A673 (cell line): Measurements from ENCODE around the gene SLC35F1. TPM values are rescaled to one million over a fixed set of nuclear protein-coding genes. Genes with fewer than 3 reads are reported as not detected.

ENCODE experiments used
- BruUV-seq: library from RNA; stranded (reverse); fragments of 400-500 nt; replicated peaks from 2 replicates; lab custom pipeline; 2021; lab: Mats Ljungman, UMichigan
- CTCF ChIA-PET: fragments of 300-600 bp; sonication (Branson Sonifier 250); formaldehyde crosslinking; loops from one replicate; lab custom pipeline; 2022; ENCODE audit warnings: antibody characterized with exemption; lab: Charles Lee
- POLR2A ChIA-PET: fragments of 300-600 bp; sonication (Branson Sonifier 250); formaldehyde crosslinking; loops from one replicate; lab custom pipeline; 2022; ENCODE audit warnings: antibody characterized with exemption; ENCODE audit not compliant: low non-redundant PET; lab: Charles Lee
- DNase-seq: peaks from one replicate; pipeline ENCODE4 v3.0.0-alpha.2; 2015; ENCODE audit warnings: low spot score
- H3K27ac ChIP-seq: fragments of 200-600 bp; sonication (generic); 2 replicates; pipeline ENCODE4 v1.5.1; 2016; ENCODE audit warnings: mixed run types, low read depth, mild to moderate bottlenecking, mixed read lengths, antibody characterized with exemption, low read length; ENCODE audit not compliant: poor library complexity, severe bottlenecking
- H3K27me3 ChIP-seq: fragments of 200-600 bp; sonication (generic); replicated peaks from 2 replicates; pipeline ENCODE4 v1.6.1; 2017; ENCODE audit warnings: mixed run types, low read depth, mild to moderate bottlenecking, mixed read lengths, antibody characterized with exemption, low read length; ENCODE audit not compliant: insufficient read depth, poor library complexity
- H3K36me3 ChIP-seq: fragments of 200-600 bp; sonication (generic); 2 replicates; pipeline ENCODE4 v1.6.1; 2016; ENCODE audit warnings: mixed run types, mild to moderate bottlenecking, mixed read lengths, antibody characterized with exemption, low read length; ENCODE audit not compliant: insufficient read depth, poor library complexity, severe bottlenecking
- H3K4me1 ChIP-seq: fragments of 200-600 bp; sonication (generic); 2 replicates; pipeline ENCODE4 v1.6.1; 2017; ENCODE audit warnings: mixed run types, mild to moderate bottlenecking, mixed read lengths, antibody characterized with exemption, low read length; ENCODE audit not compliant: insufficient read depth, poor library complexity, severe bottlenecking
- H3K4me3 ChIP-seq: fragments of 200-600 bp; sonication (generic); 2 replicates; pipeline ENCODE4 v1.5.1; 2016; ENCODE audit warnings: low read depth, mixed run types, mild to moderate bottlenecking, mixed read lengths, low read length; ENCODE audit not compliant: poor library complexity, severe bottlenecking
- H3K9me3 ChIP-seq: fragments of 200-600 bp; sonication (generic); 2 replicates; pipeline ENCODE4 v1.6.1; 2016; ENCODE audit warnings: mixed run types, low read depth, mild to moderate bottlenecking, mixed read lengths, antibody characterized with exemption, low read length; ENCODE audit not compliant: poor library complexity, severe bottlenecking
- CTCF ChIP-seq: fragments of 300-800, 200-600 bp; sonication (generic); conservative IDR thresholded peaks from 2 replicates; pipeline ENCODE4 v1.5.1; 2017; ENCODE audit warnings: low read depth, mild to moderate bottlenecking, antibody characterized with exemption, low read length, moderate library complexity, mixed read lengths
- EZH2 ChIP-seq: fragments of 200-600 bp; sonication (generic); IDR thresholded peaks from 2 replicates; pipeline ENCODE4 v1.6.1; 2017; ENCODE audit warnings: borderline replicate concordance, low read depth, mild to moderate bottlenecking, mixed read lengths, antibody characterized with exemption, low read length; ENCODE audit not compliant: poor library complexity, severe bottlenecking
- intact Hi-C: fragments of 100-400 bp; cut with micrococcal nuclease; formaldehyde crosslinking; loops from one replicate; pipeline ENCODE4 v1.10.0; 2022; ENCODE audit not compliant: unreplicated experiment
- total RNA-seq: library from RNA; stranded (reverse); gene quantifications from 2 replicates; pipeline ENCODE4 v1.2.3, GENCODE V29; 2021

Gene SLC35F1
- total RNA-seq, 1 experiment from 2014 or later: 5.3 TPM

DNA sequence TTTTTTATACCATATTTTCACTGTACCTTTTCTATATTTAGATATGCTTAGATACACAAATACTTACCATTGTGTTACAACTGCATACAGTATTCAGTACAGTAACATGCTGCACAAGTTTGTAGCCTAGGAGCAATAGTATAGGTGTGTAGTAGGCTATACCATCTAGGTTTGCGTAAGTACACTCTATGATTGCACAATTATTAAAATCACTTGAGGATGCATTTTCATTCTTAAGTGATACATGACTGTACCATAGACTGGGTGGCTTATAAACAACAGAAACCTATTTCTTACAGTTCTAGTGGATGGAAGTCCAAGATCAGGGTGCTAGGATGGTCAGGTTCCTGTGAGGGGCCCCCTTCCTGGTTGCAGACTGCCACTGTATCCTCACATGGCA, 234.1 kb downstream of the SLC35F1 start:
- ChIA-PET CTCF (no interaction called here), POLR2A (interaction anchor here (0.6 kb wide), 1 partner anchor 71 kb away, joined by 5 read pairs; no protein-coding TSS in a partner anchor)
- H3K36me3 ChIP-seq: no peaks in the 10 kb centered on the region
- H3K27ac ChIP-seq: no peak overlapping the region
- H3K4me3 ChIP-seq: no peak overlapping the region
- intact Hi-C loops: no loop called here
- no peaks in the 10 kb centered on the region for H3K27me3 ChIP-seq
- DNase-seq: no peak
- TF ChIP-seq EZH2 (no peak), CTCF (no peak)
- H3K4me1 ChIP-seq: peaks cover 20% of the 10 kb centered on the region
- BruUV-seq: no TSS peak
- no peaks in the 10 kb centered on the region for H3K9me3 ChIP-seq

- intact Hi-C loops: no loop called here
- peaks cover 65% of the 10 kb centered on the region for H3K4me1 ChIP-seq
- H3K36me3 ChIP-seq: no peaks in the 10 kb centered on the region
- no peak overlapping the region for H3K27ac ChIP-seq
- no TSS peak for BruUV-seq
- no peaks in the 10 kb centered on the region for H3K9me3 ChIP-seq
- no peak for TF ChIP-seq EZH2
- TF ChIP-seq CTCF: no peak
- H3K27me3 ChIP-seq: no peaks in the 10 kb centered on the region
- peak; percentile 36 for DNase-seq
- no peak overlapping the region for H3K4me3 ChIP-seq
- CTCF ChIA-PET: no interaction called here
- POLR2A ChIA-PET: no interaction called here
Measured at GRCh38 chr6:118146584-118146983, 239.5 kb downstream of the SLC35F1 start.

DNA sequence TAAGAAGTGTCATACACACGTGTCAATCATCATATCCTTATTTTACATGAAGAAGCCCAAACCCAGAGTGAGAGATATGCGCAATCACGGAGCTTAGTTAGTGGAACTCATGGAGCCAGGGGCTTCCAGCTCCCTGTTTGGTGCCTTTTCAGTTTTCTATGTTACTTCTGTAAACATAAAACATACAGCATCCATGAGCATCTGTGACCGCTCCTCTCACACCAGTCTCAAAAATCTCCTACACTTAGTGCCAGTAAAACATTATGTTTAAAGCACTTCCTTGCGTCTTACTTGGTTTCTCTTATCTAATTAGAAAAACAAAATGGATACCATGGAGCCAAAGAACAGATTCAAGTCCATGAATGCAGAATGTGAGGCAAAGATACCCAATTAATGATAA, 240.4 kb downstream of the SLC35F1 start:
- intact Hi-C loops: no loop called here
- CTCF ChIA-PET: no interaction called here
- Histone ChIP-seq H3K36me3 (no peaks in the 10 kb centered on the region), H3K4me1 (peaks cover 64% of the 10 kb centered on the region), H3K27me3 (no peaks in the 10 kb centered on the region), H3K27ac (no peak overlapping the region), H3K4me3 (no peak overlapping the region), H3K9me3 (no peaks in the 10 kb centered on the region)
- TF ChIP-seq CTCF (no peak), EZH2 (no peak)
- no TSS peak for BruUV-seq
- DNase-seq: no peak
- POLR2A ChIA-PET: no interaction called here
